Pancreas (tissue), 10 donors: ENCODE data around the gene FCHO2. TPM values are rescaled to one million over a fixed set of nuclear protein-coding genes. Genes with fewer than 3 reads are reported as not detected.
"Not testable (repeated sequence)": the region's sequence is repeated elsewhere in the genome, so short reads cannot be mapped to it uniquely, and the experiment has no call there.

Experiments
- ATAC-seq, 4 donors: fragments of 200-7000 bp; cut with Tn5 transposase; one replicate each; pipeline versions ENCODE4 v1.8.0 to v1.9.1; 2020; ENCODE audit warnings: mild to moderate bottlenecking in 4 of 4, moderate library complexity in 4 of 4
- DNase-seq, 6 donors: peaks; one replicate each; pipeline ENCODE4 v3.0.0-alpha.2; 2020
- FAIRE-seq: peaks from 2 replicates; lab custom pipeline; 2012; peaks lifted over from hg19 to GRCh38; lab: Jason Lieb, UNC
- H3K27ac ChIP-seq, 4 donors: fragments of 200-600 bp; sonication (generic); 1 replicate in 3 of 4; 2 replicates in 1 of 4; pipeline versions ENCODE4 v1.5.0 to v1.8.0; 2020
- H3K27me3 ChIP-seq, 4 donors: fragments of 200-600 bp; one replicate each; pipeline ENCODE4 v1.8.0; 2021
- H3K36me3 ChIP-seq, 3 donors: fragments of 200-600 bp; sonication (generic) in 1 of 3; one replicate each; pipeline versions ENCODE4 v1.5.0 to v1.8.0; 2020 to 2021
- H3K4me1 ChIP-seq, 3 donors: fragments of 200-600 bp; one replicate each; pipeline ENCODE4 v1.8.0; 2021
- H3K4me3 ChIP-seq, 4 donors: fragments of 200-600 bp; sonication (generic) in 2 of 4; one replicate each; pipeline versions ENCODE4 v1.5.0 to v1.8.0; 2020 to 2021
- H3K9me3 ChIP-seq, 4 donors: fragments of 200-600 bp; one replicate each; pipeline ENCODE4 v1.8.0; 2021
- CTCF ChIP-seq, 4 donors: fragments of 200-600 bp; sonication (generic) in 3 of 4; IDR thresholded peaks; one replicate each; pipeline versions ENCODE4 v1.5.0 to v1.8.0; 2021; ENCODE audit warnings: antibody characterized with exemption in 4 of 4
- WGBS, 2 donors: extraction: QIAGEN DNeasy Blood & Tissue Kit; methylation state at CpG; one replicate each; pipeline ENCODE4 v1.1.7; 2013; 5-methylcytosine and 5-hydroxymethylcytosine counted together
- intact Hi-C, 3 donors: fragments of 100-400 bp; cut with DNase I; formaldehyde crosslinking; loops; one replicate each; pipeline versions ENCODE4 v1.11.1 to v1.14.2; 2022
- polyA plus RNA-seq, 2 donors: library from polyadenylated mRNA; stranded (reverse); fragments of 200-250 nt; gene quantifications; one replicate each; pipeline ENCODE4 v1.2.3, GENCODE V29; 2013
- total RNA-seq, 6 donors: library from RNA; stranded (reverse); fragmentation: NEBNext Ultra II Directional in 4 of 6; extraction: Animal tissue kit (Norgen Biotek cat#: 25700) in 4 of 6; gene quantifications; one replicate each; pipeline versions ENCODE4 v1.2.1 to v1.2.4, GENCODE V29; 2021 to 2023
- donor health status: healthy with polysubstance abuse.
- donor health status: DM: no; HTN: no; CAD: no; lungs with moderate emphysema.
- donor health status: DM: no; HTN: no; CAD: no.
- donor health status: control.
- donor health status: control.
- donor health status: Bipolar disorder and iron deficiency.
- donor health status: DM: yes; HTN: yes; CAD: no.
- donor health status: DM: no; HTN: no; CAD: no.
- donor health status: DM: no; HTN: no; CAD: no.
- donor health status: DM: yes; HTN: yes; CAD: no.

The FCHO2 gene
- total and polyA plus RNA-seq, 8 donors = 4.6 to 28.1 (median 12.5) TPM

- no peaks in the 10 kb centered on the region for H3K36me3 ChIP-seq
- no peaks in the 10 kb centered on the region for H3K4me1 ChIP-seq
- H3K4me3 ChIP-seq = no peak overlapping the region
- no peaks in the 10 kb centered on the region for H3K9me3 ChIP-seq
- DNase-seq (no peak), ATAC-seq (no peak), FAIRE-seq (no peak)
- WGBS, 2 donors = 79 to 83% methylated on average over 4 of the region's 4 CpGs
- H3K27ac ChIP-seq = no peak overlapping the region
- H3K27me3 ChIP-seq = no peaks in the 10 kb centered on the region
- intact Hi-C loops = no loop called here
- no peak for TF ChIP-seq CTCF (IDR thresholded peaks at IDR 0.05)
These were observed 44.1 kb downstream of the FCHO2 start for GRCh38 chr5:72999916-73000315.

- H3K27ac ChIP-seq = no peak overlapping the region
- no peaks in the 10 kb centered on the region for H3K36me3 ChIP-seq
- H3K4me3 ChIP-seq = no peak overlapping the region
- intact Hi-C loops = no loop called here
- ATAC-seq (no peak), FAIRE-seq (no peak), DNase-seq (no peak)
- no peaks in the 10 kb centered on the region for H3K9me3 ChIP-seq
- H3K4me1 ChIP-seq = no peaks in the 10 kb centered on the region
- no peaks in the 10 kb centered on the region for H3K27me3 ChIP-seq
- 82 to 85% methylated on average over 3 of the region's 3 CpGs for WGBS, 2 donors
- no peak for TF ChIP-seq CTCF (IDR thresholded peaks at IDR 0.05)
These were observed 50.0 kb downstream of the FCHO2 start for GRCh38 chr5:73005886-73006285.

GRCh38 chr5:73007051-73007450, 51.2 kb downstream of the FCHO2 start:
- no peaks in the 10 kb centered on the region for H3K9me3 ChIP-seq
- no peak for TF ChIP-seq CTCF (IDR thresholded peaks at IDR 0.05)
- no peak for FAIRE-seq
- no peak overlapping the region for H3K4me3 ChIP-seq
- H3K27ac ChIP-seq = no peak overlapping the region
- no peaks in the 10 kb centered on the region for H3K27me3 ChIP-seq
- no peak for DNase-seq
- intact Hi-C loops = no loop called here
- no peaks in the 10 kb centered on the region for H3K36me3 ChIP-seq
- 97 to 98% methylated on average over 4 of the region's 4 CpGs for WGBS, 2 donors
- no peaks in the 10 kb centered on the region for H3K4me1 ChIP-seq
- no peak for ATAC-seq

- WGBS, 2 donors = 92 to 93% methylated on average over 1 of the region's 1 CpG
- Histone ChIP-seq H3K4me1 (no peaks in the 10 kb centered on the region), H3K27ac (no peak overlapping the region), H3K9me3 (no peaks in the 10 kb centered on the region), H3K4me3 (no peak overlapping the region), H3K27me3 (no peaks in the 10 kb centered on the region), H3K36me3 (no peaks in the 10 kb centered on the region)
- DNase-seq (no peak), FAIRE-seq (no peak), ATAC-seq (no peak)
- TF ChIP-seq CTCF (IDR thresholded peaks at IDR 0.05) = no peak
- intact Hi-C loops = no loop called here
These were observed 53.0 kb downstream of the FCHO2 start for GRCh38 chr5:73008831-73009230.

- FAIRE-seq, H3K4me3 ChIP-seq, H3K4me1 ChIP-seq, H3K27me3 ChIP-seq, H3K9me3 ChIP-seq, DNase-seq, H3K36me3 ChIP-seq, ATAC-seq, intact Hi-C loops, H3K27ac ChIP-seq: not testable (repeated sequence)
- WGBS, 2 donors = 97 to 98% methylated on average over 9 of the region's 9 CpGs
These were observed 55.8 kb downstream of the FCHO2 start for GRCh38 chr5:73011612-73012011.
